Neural cell (in vitro differentiated cells): ENCODE data around the gene S1PR2. TPM values are rescaled to one million over a fixed set of nuclear protein-coding genes. Genes with fewer than 3 reads are reported as not detected.

Experiments
- H2AFZ ChIP-seq: fragments of 200-600, 300-800 bp; sonication (generic), shearing (Covaris generic); 2 replicates; pipeline ENCODE4 v1.6.0; 2014; ENCODE audit warnings: low read depth, mild to moderate bottlenecking, antibody characterized with exemption, low read length, moderate library complexity
- H3F3A ChIP-seq: fragments of 200-600 bp; shearing (Covaris generic); 2 replicates; pipeline ENCODE4 v1.6.1; 2016; ENCODE audit warnings: mild to moderate bottlenecking, moderate library complexity, mixed read lengths, antibody characterized with exemption, low read length; ENCODE audit not compliant: insufficient read depth, poor library complexity, severe bottlenecking
- H3K27ac ChIP-seq: fragments of 200-600, 300-800 bp; sonication (generic), shearing (Covaris generic); 2 replicates; pipeline ENCODE4 v1.5.1; 2014; ENCODE audit warnings: mild to moderate bottlenecking, low read length, moderate library complexity
- H3K27me3 ChIP-seq: fragments of 300-800, 200-600 bp; sonication (generic), shearing (Covaris generic); 2 replicates; pipeline ENCODE4 v1.6.0; 2014; ENCODE audit warnings: mild to moderate bottlenecking, low read depth, low read length, moderate library complexity; ENCODE audit not compliant: insufficient read depth
- H3K36me3 ChIP-seq: fragments of 300-800, 200-600 bp; sonication (generic), shearing (Covaris generic); 2 replicates; pipeline ENCODE4 v1.5.1; 2014; ENCODE audit warnings: mild to moderate bottlenecking, antibody characterized with exemption, low read length, moderate library complexity; ENCODE audit not compliant: insufficient read depth
- H3K4me2 ChIP-seq: fragments of 300-800, 200-600 bp; sonication (generic), shearing (Covaris generic); 2 replicates; pipeline ENCODE4 v1.6.0; 2014; ENCODE audit warnings: mild to moderate bottlenecking, low read length
- H3K4me3 ChIP-seq: fragments of 300-800, 200-600 bp; sonication (generic), shearing (Covaris generic); 2 replicates; pipeline ENCODE4 v1.5.1; 2014; ENCODE audit warnings: mild to moderate bottlenecking, low read length, moderate library complexity
- H3K79me2 ChIP-seq: fragments of 200-600 bp; shearing (Covaris generic); replicated peaks from 2 replicates; pipeline ENCODE4 v1.6.0; 2014; ENCODE audit warnings: mild to moderate bottlenecking, low read length, moderate library complexity; ENCODE audit not compliant: insufficient read depth
- H3K9ac ChIP-seq: fragments of 300-800, 200-600 bp; sonication (generic), shearing (Covaris generic); 2 replicates; pipeline ENCODE4 v1.6.1; 2016; ENCODE audit warnings: mild to moderate bottlenecking, low read length, mixed read lengths
- H3K9me2 ChIP-seq: fragments of 200-600 bp; shearing (Covaris generic); 2 replicates; pipeline ENCODE4 v1.6.1; 2016; ENCODE audit warnings: mild to moderate bottlenecking, low read length, mixed read lengths; ENCODE audit not compliant: insufficient read depth
- H3K9me3 ChIP-seq: fragments of 200-600, 300-800 bp; sonication (generic), shearing (Covaris generic); 2 replicates; pipeline ENCODE4 v1.6.1; 2016; ENCODE audit warnings: mild to moderate bottlenecking, mixed run types, low read length, moderate library complexity, mixed read lengths
- H4K20me1 ChIP-seq: fragments of 200-600 bp; shearing (Covaris generic); 2 replicates; pipeline ENCODE4 v1.6.1; 2016; ENCODE audit warnings: mild to moderate bottlenecking, mixed run types; ENCODE audit not compliant: insufficient read depth
- EP300 ChIP-seq: fragments of 450-650 bp; conservative IDR thresholded peaks from 2 replicates; pipeline ENCODE4 v1.6.1; 2014; ENCODE audit warnings: antibody characterized with exemption, mild to moderate bottlenecking, moderate library complexity; ENCODE audit not compliant: poor library complexity, severe bottlenecking
- EZH2 ChIP-seq: fragments of 200-600, 300-800 bp; shearing (Covaris generic), sonication (generic); IDR thresholded peaks from 2 replicates; pipeline ENCODE4 v1.6.1; 2014; ENCODE audit warnings: antibody characterized with exemption, low read length, borderline replicate concordance, mild to moderate bottlenecking; ENCODE audit not compliant: insufficient read depth, poor library complexity, severe bottlenecking
- MXI1 ChIP-seq: fragments of 450-650 bp; conservative IDR thresholded peaks from 2 replicates; pipeline ENCODE4 v1.6.1; 2014; ENCODE audit warnings: antibody characterized with exemption, mild to moderate bottlenecking; ENCODE audit not compliant: poor library complexity, severe bottlenecking
- POLR2AphosphoS5 ChIP-seq: IDR thresholded peaks from 2 replicates; pipeline ENCODE4 v1.6.1; 2012
- RAD21 ChIP-seq: fragments of 450-650 bp; conservative IDR thresholded peaks from 2 replicates; pipeline ENCODE4 v1.6.1; 2014; ENCODE audit warnings: antibody characterized with exemption, mild to moderate bottlenecking, moderate library complexity
- SMC3 ChIP-seq: fragments of 450-650 bp; conservative IDR thresholded peaks from 2 replicates; pipeline ENCODE4 v1.6.1; 2014; ENCODE audit warnings: antibody characterized with exemption, mild to moderate bottlenecking, moderate library complexity; ENCODE audit not compliant: poor library complexity
- TAF1 ChIP-seq: IDR thresholded peaks from 2 replicates; pipeline ENCODE4 v1.6.1; 2012; ENCODE audit warnings: low read depth
- polyA plus RNA-seq: library from polyadenylated mRNA; depleted of rRNA; stranded (reverse); fragments of >200 nt; gene quantifications from 2 replicates; pipeline ENCODE4 v1.2.3, GENCODE V29; 2014
- TF ChIP-seq, protein P1 (sequence below): IDR thresholded peaks from 2 replicates; pipeline ENCODE4 v1.6.1; 2012; ENCODE audit warnings: borderline replicate concordance
- TF ChIP-seq, protein P2 (sequence below): fragments of 450-650 bp; IDR thresholded peaks from 2 replicates; pipeline ENCODE4 v1.5.1; 2014; ENCODE audit warnings: antibody characterized with exemption, mild to moderate bottlenecking, moderate library complexity; ENCODE audit not compliant: poor library complexity, severe bottlenecking

S1PR2 gene
- polyA plus RNA-seq, 1 donor from 2014 or later: 7.5 TPM

DNA sequence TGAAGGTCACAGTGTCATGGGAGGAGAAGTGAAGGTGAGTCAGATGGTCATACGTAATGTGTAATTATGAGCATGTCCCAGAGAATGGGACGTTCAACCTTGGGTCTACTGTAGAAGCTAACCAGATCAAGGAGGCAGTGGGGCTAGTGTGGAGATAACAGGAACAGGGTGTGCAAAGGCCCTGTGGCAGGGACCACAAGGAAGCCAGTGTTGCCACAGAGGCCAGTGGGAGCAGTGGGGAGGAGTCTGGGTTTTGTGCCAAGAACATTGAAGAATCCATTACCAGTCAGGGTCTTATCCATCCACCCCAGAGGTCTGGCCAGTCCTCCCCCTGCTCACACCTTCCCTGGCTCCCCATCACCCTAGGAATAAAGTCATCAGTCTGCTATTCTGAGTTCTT is 24.2 kb upstream of the S1PR2 start:
- Histone ChIP-seq H3K4me2 (no peak overlapping the region), H3F3A (no peaks in the 10 kb centered on the region), H3K27me3 (no peaks in the 10 kb centered on the region), H3K27ac (no peak overlapping the region), H3K36me3 (no peaks in the 10 kb centered on the region), H2AFZ (no peak overlapping the region), H3K9me2 (no peaks in the 10 kb centered on the region), H3K79me2 (peaks cover 7% of the 10 kb centered on the region), H3K9ac (no peak overlapping the region), H3K4me3 (no peak overlapping the region), H3K9me3 (no peaks in the 10 kb centered on the region), H4K20me1 (no peaks in the 10 kb centered on the region)
- TF ChIP-seq, protein P1, sequence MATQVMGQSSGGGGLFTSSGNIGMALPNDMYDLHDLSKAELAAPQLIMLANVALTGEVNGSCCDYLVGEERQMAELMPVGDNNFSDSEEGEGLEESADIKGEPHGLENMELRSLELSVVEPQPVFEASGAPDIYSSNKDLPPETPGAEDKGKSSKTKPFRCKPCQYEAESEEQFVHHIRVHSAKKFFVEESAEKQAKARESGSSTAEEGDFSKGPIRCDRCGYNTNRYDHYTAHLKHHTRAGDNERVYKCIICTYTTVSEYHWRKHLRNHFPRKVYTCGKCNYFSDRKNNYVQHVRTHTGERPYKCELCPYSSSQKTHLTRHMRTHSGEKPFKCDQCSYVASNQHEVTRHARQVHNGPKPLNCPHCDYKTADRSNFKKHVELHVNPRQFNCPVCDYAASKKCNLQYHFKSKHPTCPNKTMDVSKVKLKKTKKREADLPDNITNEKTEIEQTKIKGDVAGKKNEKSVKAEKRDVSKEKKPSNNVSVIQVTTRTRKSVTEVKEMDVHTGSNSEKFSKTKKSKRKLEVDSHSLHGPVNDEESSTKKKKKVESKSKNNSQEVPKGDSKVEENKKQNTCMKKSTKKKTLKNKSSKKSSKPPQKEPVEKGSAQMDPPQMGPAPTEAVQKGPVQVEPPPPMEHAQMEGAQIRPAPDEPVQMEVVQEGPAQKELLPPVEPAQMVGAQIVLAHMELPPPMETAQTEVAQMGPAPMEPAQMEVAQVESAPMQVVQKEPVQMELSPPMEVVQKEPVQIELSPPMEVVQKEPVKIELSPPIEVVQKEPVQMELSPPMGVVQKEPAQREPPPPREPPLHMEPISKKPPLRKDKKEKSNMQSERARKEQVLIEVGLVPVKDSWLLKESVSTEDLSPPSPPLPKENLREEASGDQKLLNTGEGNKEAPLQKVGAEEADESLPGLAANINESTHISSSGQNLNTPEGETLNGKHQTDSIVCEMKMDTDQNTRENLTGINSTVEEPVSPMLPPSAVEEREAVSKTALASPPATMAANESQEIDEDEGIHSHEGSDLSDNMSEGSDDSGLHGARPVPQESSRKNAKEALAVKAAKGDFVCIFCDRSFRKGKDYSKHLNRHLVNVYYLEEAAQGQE: no peak
- TF ChIP-seq TAF1 (no peak), MXI1 (no peak), POLR2AphosphoS5 (no peak), SMC3 (no peak), EZH2 (no peak), EP300 (no peak), RAD21 (no peak)
- TF ChIP-seq, protein P2, sequence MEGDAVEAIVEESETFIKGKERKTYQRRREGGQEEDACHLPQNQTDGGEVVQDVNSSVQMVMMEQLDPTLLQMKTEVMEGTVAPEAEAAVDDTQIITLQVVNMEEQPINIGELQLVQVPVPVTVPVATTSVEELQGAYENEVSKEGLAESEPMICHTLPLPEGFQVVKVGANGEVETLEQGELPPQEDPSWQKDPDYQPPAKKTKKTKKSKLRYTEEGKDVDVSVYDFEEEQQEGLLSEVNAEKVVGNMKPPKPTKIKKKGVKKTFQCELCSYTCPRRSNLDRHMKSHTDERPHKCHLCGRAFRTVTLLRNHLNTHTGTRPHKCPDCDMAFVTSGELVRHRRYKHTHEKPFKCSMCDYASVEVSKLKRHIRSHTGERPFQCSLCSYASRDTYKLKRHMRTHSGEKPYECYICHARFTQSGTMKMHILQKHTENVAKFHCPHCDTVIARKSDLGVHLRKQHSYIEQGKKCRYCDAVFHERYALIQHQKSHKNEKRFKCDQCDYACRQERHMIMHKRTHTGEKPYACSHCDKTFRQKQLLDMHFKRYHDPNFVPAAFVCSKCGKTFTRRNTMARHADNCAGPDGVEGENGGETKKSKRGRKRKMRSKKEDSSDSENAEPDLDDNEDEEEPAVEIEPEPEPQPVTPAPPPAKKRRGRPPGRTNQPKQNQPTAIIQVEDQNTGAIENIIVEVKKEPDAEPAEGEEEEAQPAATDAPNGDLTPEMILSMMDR: no peak

DNA sequence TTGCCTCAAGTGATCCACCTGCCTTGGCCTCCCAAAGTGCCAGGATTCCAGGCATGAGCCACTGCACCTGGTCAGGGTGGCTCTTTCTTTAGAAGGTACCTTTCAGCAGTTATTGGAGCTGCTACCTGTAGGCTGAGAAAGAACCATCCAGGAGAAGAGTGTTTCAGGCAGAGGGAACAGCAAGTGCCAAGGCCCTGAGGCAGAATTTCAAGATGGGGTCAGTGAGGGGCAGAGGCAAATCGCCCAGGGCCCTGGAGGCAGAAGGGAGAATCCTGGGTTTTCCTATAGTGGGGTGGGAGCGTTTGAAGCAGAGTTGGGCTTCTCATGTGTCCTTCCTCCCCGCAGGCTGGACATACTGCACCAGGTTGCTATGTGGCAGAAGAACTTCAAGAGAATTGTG is 23.1 kb upstream of the S1PR2 start:
- no peak for TF ChIP-seq RAD21
- no peak for TF ChIP-seq EP300
- TF ChIP-seq SMC3: no peak
- TF ChIP-seq POLR2AphosphoS5: no peak
- TF ChIP-seq MXI1: no peak
- TF ChIP-seq, protein P1: no peak
- TF ChIP-seq, protein P2: no peak
- no peak for TF ChIP-seq EZH2
- no peak for TF ChIP-seq TAF1
- Histone ChIP-seq H3K27ac (no peak overlapping the region), H3K79me2 (peaks cover 7% of the 10 kb centered on the region), H2AFZ (no peak overlapping the region), H3K27me3 (no peaks in the 10 kb centered on the region), H4K20me1 (no peaks in the 10 kb centered on the region), H3K9ac (no peak overlapping the region), H3F3A (no peaks in the 10 kb centered on the region), H3K9me2 (no peaks in the 10 kb centered on the region), H3K36me3 (no peaks in the 10 kb centered on the region), H3K4me3 (no peak overlapping the region), H3K9me3 (no peaks in the 10 kb centered on the region), H3K4me2 (no peak overlapping the region)
